ENCODE results near the gene OR4S1.
A peak's percentile ranks its signal among the peaks of the same experiment; 100 is the strongest.
"Not testable (repeated sequence)": the region's sequence is repeated elsewhere in the genome, so short reads cannot be mapped to it uniquely, and the experiment has no call there.

The OR4S1 gene

GRCh38 chr11:48346286-48346685 lies 40.3 kb downstream of the OR4S1 start:
- not testable (repeated sequence) for H3K4me3 ChIP-seq (ENCODE audit: low read length); H3K27me3 ChIP-seq (ENCODE audit: insufficient read depth, low read length); H3K36me3 ChIP-seq (ENCODE audit: insufficient read depth, low read length); H3K4me1 ChIP-seq (ENCODE audit: insufficient read depth, low read length); H3K27ac ChIP-seq (ENCODE audit: low read depth, low read length); H3K9ac ChIP-seq (ENCODE audit: low read depth, low read length)
- peaks cover 31% of the 10 kb centered on the region for H3K9me3 ChIP-seq (ENCODE audit: insufficient read depth, low read depth, low read length)
- WGBS = 73% methylated on average over 5 of the region's 5 CpGs

DNA sequence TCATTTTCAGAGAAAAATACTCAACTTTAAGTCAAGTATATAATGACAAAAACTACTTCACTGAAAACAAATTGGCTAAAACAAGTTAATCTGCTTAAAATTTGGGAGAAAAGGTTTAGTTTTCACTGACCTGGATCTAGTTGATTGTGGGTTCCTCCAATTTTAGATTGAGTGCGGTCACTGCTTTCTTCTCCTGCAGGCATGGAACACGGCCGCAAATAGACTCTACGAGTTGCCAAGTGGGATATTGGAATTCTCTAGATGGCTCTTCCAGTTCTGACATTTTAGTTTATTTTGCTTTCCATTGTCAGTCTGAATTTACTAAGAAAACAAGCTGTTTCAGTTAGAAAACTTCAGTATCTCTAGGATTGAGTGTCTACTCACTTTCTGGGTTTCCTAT lies 48.0 kb downstream of the OR4S1 start:
- H3K9me3 ChIP-seq (ENCODE audit: insufficient read depth, low read depth, low read length) = peaks cover 62% of the 10 kb centered on the region
- no peak overlapping the region for H3K4me3 ChIP-seq (ENCODE audit: low read length)
- H3K27ac ChIP-seq (ENCODE audit: low read depth, low read length) = no peak overlapping the region
- H3K36me3 ChIP-seq (ENCODE audit: insufficient read depth, low read length) = no peaks in the 10 kb centered on the region
- 88% methylated on average over 4 of the region's 4 CpGs for WGBS
- H3K27me3 ChIP-seq (ENCODE audit: insufficient read depth, low read length) = no peaks in the 10 kb centered on the region
- H3K4me1 ChIP-seq (ENCODE audit: insufficient read depth, low read length) = no peaks in the 10 kb centered on the region
- no peak overlapping the region for H3K9ac ChIP-seq (ENCODE audit: low read depth, low read length)

GRCh38 chr11:48354677-48355076 lies 48.7 kb downstream of the OR4S1 start:
- H3K9ac ChIP-seq (ENCODE audit: low read depth, low read length) = no peak overlapping the region
- no peaks in the 10 kb centered on the region for H3K27me3 ChIP-seq (ENCODE audit: insufficient read depth, low read length)
- H3K9me3 ChIP-seq (ENCODE audit: insufficient read depth, low read depth, low read length) = peaks cover 67% of the 10 kb centered on the region
- 0 out of 2 replicates have a peak overlapping the region, but pooled peaks have one; percentile 2 for H3K4me3 ChIP-seq (ENCODE audit: low read length)
- H3K36me3 ChIP-seq (ENCODE audit: insufficient read depth, low read length) = no peaks in the 10 kb centered on the region
- WGBS = 87% methylated on average over 1 of the region's 1 CpG
- H3K27ac ChIP-seq (ENCODE audit: low read depth, low read length) = no peak overlapping the region
- no peaks in the 10 kb centered on the region for H3K4me1 ChIP-seq (ENCODE audit: insufficient read depth, low read length)
